ENCODE data around the gene PCDHA10. TPM values are rescaled to one million over a fixed set of nuclear protein-coding genes. Genes with fewer than 3 reads are reported as not detected.

The PCDHA10 gene
- total RNA-seq, 1 donor from 2014 or later, result 0.23 TPM

Other genes starting within 250 kb of the PCDHA10 start
- 0.55 and 0.59 TPM in 2 replicates for gene CD14, start 222.7 kb upstream of the PCDHA10 start, total RNA-seq
- gene TMCO6, start 216.4 kb upstream of the PCDHA10 start, total RNA-seq, result 3.6 and 5.8 TPM in 2 replicates
- 12.5 and 38.0 TPM in 2 replicates for gene NDUFA2, start 208.3 kb upstream of the PCDHA10 start, total RNA-seq
- 81.7 and 91.5 TPM in 2 replicates for gene IK, start 208.1 kb upstream of the PCDHA10 start, total RNA-seq
- gene WDR55, start 191.0 kb upstream of the PCDHA10 start, total RNA-seq, result 19.3 and 26.9 TPM in 2 replicates
- 0.18 and 0.30 TPM in 2 replicates for gene DND1, start 182.3 kb upstream of the PCDHA10 start, total RNA-seq
- 60.3 and 81.0 TPM in 2 replicates for gene HARS1, start 164.5 kb upstream of the PCDHA10 start, total RNA-seq
- gene HARS2, start 164.4 kb upstream of the PCDHA10 start, total RNA-seq, result 28.2 and 34.6 TPM in 2 replicates
- 50.9 and 65.3 TPM in 2 replicates for gene ZMAT2, start 155.4 kb upstream of the PCDHA10 start, total RNA-seq
- under 0.01 and 0.09 TPM in 2 replicates for gene PCDHA1, start 69.8 kb upstream of the PCDHA10 start, total RNA-seq
- gene PCDHA2, start 61.0 kb upstream of the PCDHA10 start, total RNA-seq, result 0.05 TPM in 1 of 2 replicates, not detected in the other
- gene PCDHA3, start 54.8 kb upstream of the PCDHA10 start, total RNA-seq, result 0.23 and 0.59 TPM in 2 replicates
- 0.32 and 0.89 TPM in 2 replicates for gene PCDHA4, start 48.8 kb upstream of the PCDHA10 start, total RNA-seq
- gene PCDHA5, start 34.3 kb upstream of the PCDHA10 start, total RNA-seq, result under 0.01 and 0.05 TPM in 2 replicates
- 0.60 and 0.89 TPM in 2 replicates for gene PCDHA6, start 27.9 kb upstream of the PCDHA10 start, total RNA-seq
- 0.74 and 2.4 TPM in 2 replicates for gene PCDHA7, start 21.6 kb upstream of the PCDHA10 start, total RNA-seq
- gene PCDHA8, start 14.7 kb upstream of the PCDHA10 start, total RNA-seq, result under 0.01 and 0.23 TPM in 2 replicates
- under 0.01 and 0.09 TPM in 2 replicates for gene PCDHA9, start 7.5 kb upstream of the PCDHA10 start, total RNA-seq
- 0.18 and 0.30 TPM in 2 replicates for gene PCDHA11, start 13.1 kb downstream of the PCDHA10 start, total RNA-seq
- gene PCDHA12, start 19.4 kb downstream of the PCDHA10 start, total RNA-seq, result 0.18 and 0.59 TPM in 2 replicates
- 0.09 TPM in 1 of 2 replicates, not detected in the other for gene PCDHA13, start 26.2 kb downstream of the PCDHA10 start, total RNA-seq
- 0.09 and 0.30 TPM in 2 replicates for gene PCDHAC1, start 70.4 kb downstream of the PCDHA10 start, total RNA-seq
- 0.30 and 0.32 TPM in 2 replicates for gene PCDHAC2, start 110.6 kb downstream of the PCDHA10 start, total RNA-seq
- gene PCDHB1, start 195.5 kb downstream of the PCDHA10 start, total RNA-seq, result not detected in 2 replicates
- gene PCDHB2, start 238.7 kb downstream of the PCDHA10 start, total RNA-seq, result 0.59 and 0.74 TPM in 2 replicates
- 0.09 and 0.30 TPM in 2 replicates for gene PCDHB3, start 244.6 kb downstream of the PCDHA10 start, total RNA-seq